Calu3 (cell line): ENCODE results near the gene OBSCN. TPM values are rescaled to one million over a fixed set of nuclear protein-coding genes. Genes with fewer than 3 reads are reported as not detected.

Source experiments
- BruUV-seq: library from RNA; stranded (reverse); fragments of 400-500 nt; replicated peaks from 2 replicates; lab custom pipeline; 2021; lab: Mats Ljungman, UMichigan
- CTCF ChIA-PET: fragments of 300-600 bp; sonication (Branson Sonifier 250); formaldehyde crosslinking; loops from one replicate; lab custom pipeline; 2022; ENCODE audit warnings: antibody characterized with exemption; lab: Charles Lee
- DNase-seq: peaks from one replicate; pipeline ENCODE4 v3.0.0; 2022
- H3K27ac Mint-ChIP-seq: one replicate; pipeline ENCODE4 v1.8.0; 2022; ENCODE audit warnings: mixed read lengths; ENCODE audit not compliant: unreplicated experiment
- H3K27me3 Mint-ChIP-seq: one replicate; pipeline ENCODE4 v1.8.0; 2022; ENCODE audit warnings: mixed read lengths; ENCODE audit not compliant: unreplicated experiment
- H3K36me3 Mint-ChIP-seq: one replicate; pipeline ENCODE4 v1.8.0; 2022; ENCODE audit warnings: mild to moderate bottlenecking, moderate library complexity, mixed read lengths; ENCODE audit not compliant: insufficient read depth, unreplicated experiment
- H3K4me1 Mint-ChIP-seq: one replicate; pipeline ENCODE4 v1.8.0; 2022; ENCODE audit warnings: mild to moderate bottlenecking, low read depth, mixed read lengths; ENCODE audit not compliant: unreplicated experiment
- H3K4me3 Mint-ChIP-seq: one replicate; pipeline ENCODE4 v1.8.0; 2022; ENCODE audit warnings: mild to moderate bottlenecking, low read depth, moderate library complexity, mixed read lengths; ENCODE audit not compliant: unreplicated experiment
- H3K9me3 Mint-ChIP-seq: one replicate; pipeline ENCODE4 v1.8.0; 2022; ENCODE audit warnings: low read depth, mixed read lengths; ENCODE audit not compliant: unreplicated experiment
- intact Hi-C: fragments of 100-400 bp; cut with micrococcal nuclease; formaldehyde crosslinking; loops from one replicate; pipeline ENCODE4 v1.10.0; 2022; ENCODE audit not compliant: unreplicated experiment
- total RNA-seq: library from RNA; stranded (reverse); gene quantifications from 2 replicates; pipeline ENCODE4 v1.2.3, GENCODE V29; 2022
- TF ChIP-seq, protein P1 (sequence below): fragments of 200-600 bp; IDR thresholded peaks from one replicate; pipeline ENCODE4 v1.8.0; 2022; ENCODE audit warnings: antibody characterized with exemption; ENCODE audit not compliant: unreplicated experiment

The OBSCN gene
- total RNA-seq, 1 experiment from 2014 or later, result 19.5 TPM

GRCh38 chr1:228311091-228311490 is 103.2 kb downstream of the OBSCN start:
- BruUV-seq, result no TSS peak
- Mint-ChIP-seq H3K27ac (no peak overlapping the region), H3K9me3 (no peaks in the 10 kb centered on the region), H3K36me3 (no peaks in the 10 kb centered on the region), H3K4me1 (no peaks in the 10 kb centered on the region), H3K4me3 (no peak overlapping the region), H3K27me3 (peaks cover 13% of the 10 kb centered on the region)
- CTCF ChIA-PET, result no interaction called here
- TF ChIP-seq, protein P1, sequence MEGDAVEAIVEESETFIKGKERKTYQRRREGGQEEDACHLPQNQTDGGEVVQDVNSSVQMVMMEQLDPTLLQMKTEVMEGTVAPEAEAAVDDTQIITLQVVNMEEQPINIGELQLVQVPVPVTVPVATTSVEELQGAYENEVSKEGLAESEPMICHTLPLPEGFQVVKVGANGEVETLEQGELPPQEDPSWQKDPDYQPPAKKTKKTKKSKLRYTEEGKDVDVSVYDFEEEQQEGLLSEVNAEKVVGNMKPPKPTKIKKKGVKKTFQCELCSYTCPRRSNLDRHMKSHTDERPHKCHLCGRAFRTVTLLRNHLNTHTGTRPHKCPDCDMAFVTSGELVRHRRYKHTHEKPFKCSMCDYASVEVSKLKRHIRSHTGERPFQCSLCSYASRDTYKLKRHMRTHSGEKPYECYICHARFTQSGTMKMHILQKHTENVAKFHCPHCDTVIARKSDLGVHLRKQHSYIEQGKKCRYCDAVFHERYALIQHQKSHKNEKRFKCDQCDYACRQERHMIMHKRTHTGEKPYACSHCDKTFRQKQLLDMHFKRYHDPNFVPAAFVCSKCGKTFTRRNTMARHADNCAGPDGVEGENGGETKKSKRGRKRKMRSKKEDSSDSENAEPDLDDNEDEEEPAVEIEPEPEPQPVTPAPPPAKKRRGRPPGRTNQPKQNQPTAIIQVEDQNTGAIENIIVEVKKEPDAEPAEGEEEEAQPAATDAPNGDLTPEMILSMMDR, result no peak
- intact Hi-C loops, result no loop called here
- no peak for DNase-seq

DNA sequence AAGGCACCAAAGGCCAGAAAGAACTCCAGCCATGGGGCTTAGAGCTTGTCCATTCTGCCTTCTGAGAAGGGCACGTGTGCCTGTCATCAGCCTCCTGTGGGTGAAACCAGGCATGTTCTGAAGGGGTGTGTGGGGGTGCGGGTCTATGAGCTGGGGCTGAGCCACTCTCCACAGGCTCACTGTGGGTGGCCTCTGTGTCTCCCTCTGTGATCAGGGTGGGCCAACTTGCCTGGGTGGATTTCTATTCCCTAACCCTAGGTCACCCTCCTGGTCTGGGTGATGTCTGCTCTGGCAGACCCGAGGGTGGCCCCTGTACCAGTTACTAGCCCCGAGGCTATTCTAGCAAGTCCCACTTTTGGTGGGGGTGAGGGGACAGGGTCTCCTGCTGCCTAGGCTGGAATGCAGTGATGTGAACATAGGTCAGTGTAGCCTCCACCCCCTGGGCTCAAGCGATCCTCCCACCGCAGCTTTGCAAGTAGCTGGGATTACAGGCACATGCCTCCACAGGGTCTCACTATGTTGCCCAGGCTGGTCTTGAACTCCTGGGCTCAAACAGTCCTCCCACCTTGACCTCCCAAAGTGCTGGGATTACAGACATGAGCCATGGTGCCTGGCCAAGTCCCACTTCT is 104.4 kb downstream of the OBSCN start:
- no peaks in the 10 kb centered on the region for H3K9me3 Mint-ChIP-seq
- H3K27ac Mint-ChIP-seq, result no peak overlapping the region
- H3K36me3 Mint-ChIP-seq, result no peaks in the 10 kb centered on the region
- no peaks in the 10 kb centered on the region for H3K4me1 Mint-ChIP-seq
- intact Hi-C loops, result no loop called here
- peaks cover 13% of the 10 kb centered on the region for H3K27me3 Mint-ChIP-seq
- no TSS peak for BruUV-seq
- CTCF ChIA-PET, result interaction anchor here (0.6 kb wide), 1 partner anchor 466 kb away, joined by 3 read pairs; no protein-coding TSS in a partner anchor
- no peak overlapping the region for H3K4me3 Mint-ChIP-seq
- DNase-seq, result no peak
- TF ChIP-seq, protein P1, result no peak

DNA sequence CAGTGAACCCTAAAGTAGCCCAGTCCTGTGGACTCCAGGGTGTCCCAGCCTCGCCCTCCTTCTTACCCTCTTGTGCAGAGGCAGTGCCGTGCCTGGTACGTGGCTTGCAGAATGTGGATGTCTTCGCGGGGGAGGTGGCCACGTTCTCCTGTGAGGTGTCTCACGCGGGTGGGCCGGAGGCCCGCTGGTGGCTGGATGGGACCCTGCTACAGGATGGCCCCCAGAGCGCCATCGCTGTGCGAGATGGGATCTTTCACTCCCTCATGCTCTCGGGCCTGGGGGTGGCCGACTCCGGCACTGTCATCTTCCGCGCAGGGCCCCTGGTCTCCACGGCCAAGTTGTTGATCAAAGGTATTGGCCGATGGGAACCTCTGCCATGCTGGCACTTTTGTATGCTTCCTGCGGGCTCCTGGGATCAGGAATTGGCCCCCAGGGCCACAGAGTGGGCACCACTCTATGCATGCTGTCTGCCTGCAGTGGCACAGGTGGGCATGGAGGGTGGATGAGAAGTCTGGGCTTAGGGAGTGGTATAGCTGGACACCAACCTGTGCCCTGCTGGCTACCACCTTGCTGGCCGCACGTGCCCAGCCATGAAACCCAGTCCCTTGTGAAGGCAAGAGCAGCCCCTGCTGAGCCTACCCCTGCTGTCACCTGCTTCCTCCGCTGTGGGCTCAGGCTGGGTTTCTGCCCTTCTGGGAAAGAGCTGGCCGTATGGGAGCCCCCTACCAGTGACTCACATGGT is 105.9 kb downstream of the OBSCN start:
- BruUV-seq, result no TSS peak
- no peak for DNase-seq
- Mint-ChIP-seq H3K4me1 (no peaks in the 10 kb centered on the region), H3K9me3 (no peaks in the 10 kb centered on the region), H3K36me3 (no peaks in the 10 kb centered on the region), H3K4me3 (no peak overlapping the region), H3K27ac (no peak overlapping the region), H3K27me3 (peaks cover 6% of the 10 kb centered on the region)
- TF ChIP-seq, protein P1, result no peak
- intact Hi-C loops, result no loop called here
- CTCF ChIA-PET, result no interaction called here

DNA sequence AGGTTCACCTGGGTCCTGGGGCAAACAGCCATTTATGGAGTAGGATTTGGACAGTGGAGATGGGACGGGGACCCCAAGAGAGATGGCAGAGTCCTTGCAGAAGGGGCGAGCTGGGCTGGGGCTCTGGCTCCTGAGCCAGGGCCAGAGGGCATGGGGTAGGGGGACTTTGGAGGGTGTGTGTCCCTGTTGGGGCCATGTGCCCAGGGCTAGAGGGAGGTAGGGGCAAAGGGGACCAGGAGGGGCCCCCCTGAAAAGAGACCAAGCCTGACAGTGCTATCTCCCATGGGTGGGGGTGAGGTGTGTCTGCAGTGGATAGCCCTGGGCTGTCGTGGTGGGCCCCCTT is 106.4 kb downstream of the OBSCN start:
- TF ChIP-seq, protein P1, result no peak
- BruUV-seq, result no TSS peak
- H3K9me3 Mint-ChIP-seq, result no peaks in the 10 kb centered on the region
- H3K4me3 Mint-ChIP-seq, result no peak overlapping the region
- no peaks in the 10 kb centered on the region for H3K4me1 Mint-ChIP-seq
- CTCF ChIA-PET, result no interaction called here
- peaks cover under 1% of the 10 kb centered on the region for H3K27me3 Mint-ChIP-seq
- intact Hi-C loops, result no loop called here
- DNase-seq, result no peak
- H3K36me3 Mint-ChIP-seq, result no peaks in the 10 kb centered on the region
- no peak overlapping the region for H3K27ac Mint-ChIP-seq
